NK-92 treated with Interleukin-12 subunit alpha and Interleukin-12 subunit beta, amount 100 ng/mL, for 24 hours (cell line): ENCODE data around the gene PDE8B.

Experiments used
- DNase-seq: peaks from one replicate; lab custom pipeline; 2025; lab: John Stamatoyannopoulos, UW

Gene PDE8B

DNA sequence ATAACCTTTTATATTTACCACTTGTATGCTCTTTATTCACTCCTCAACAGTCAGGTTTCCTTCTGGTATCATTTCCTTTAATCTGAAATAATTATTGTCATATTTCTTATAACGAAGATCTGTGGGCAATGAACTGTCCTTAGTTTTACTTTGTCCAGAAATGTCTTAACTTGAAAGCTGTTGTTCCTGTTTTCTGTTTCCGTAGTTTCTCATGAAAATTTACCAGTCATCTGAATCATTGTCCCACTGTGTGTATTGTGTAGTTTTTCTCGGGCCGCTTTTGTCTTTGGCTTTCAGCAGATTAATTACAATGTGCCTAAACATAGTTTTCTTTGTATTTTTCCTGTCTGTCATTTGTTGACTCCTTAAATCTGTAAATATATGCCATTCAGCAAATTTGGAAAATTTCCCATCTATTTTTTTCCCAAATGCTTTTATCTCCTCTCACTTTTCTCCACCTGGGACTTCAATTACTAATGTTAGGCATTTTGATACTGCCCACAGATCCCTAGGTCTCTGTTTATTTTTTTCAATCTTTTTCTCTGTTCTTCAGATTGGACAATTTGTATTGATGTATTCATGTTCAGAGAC lies 74.9 kb downstream of the PDE8B start:
- no peak for DNase-seq

DNA sequence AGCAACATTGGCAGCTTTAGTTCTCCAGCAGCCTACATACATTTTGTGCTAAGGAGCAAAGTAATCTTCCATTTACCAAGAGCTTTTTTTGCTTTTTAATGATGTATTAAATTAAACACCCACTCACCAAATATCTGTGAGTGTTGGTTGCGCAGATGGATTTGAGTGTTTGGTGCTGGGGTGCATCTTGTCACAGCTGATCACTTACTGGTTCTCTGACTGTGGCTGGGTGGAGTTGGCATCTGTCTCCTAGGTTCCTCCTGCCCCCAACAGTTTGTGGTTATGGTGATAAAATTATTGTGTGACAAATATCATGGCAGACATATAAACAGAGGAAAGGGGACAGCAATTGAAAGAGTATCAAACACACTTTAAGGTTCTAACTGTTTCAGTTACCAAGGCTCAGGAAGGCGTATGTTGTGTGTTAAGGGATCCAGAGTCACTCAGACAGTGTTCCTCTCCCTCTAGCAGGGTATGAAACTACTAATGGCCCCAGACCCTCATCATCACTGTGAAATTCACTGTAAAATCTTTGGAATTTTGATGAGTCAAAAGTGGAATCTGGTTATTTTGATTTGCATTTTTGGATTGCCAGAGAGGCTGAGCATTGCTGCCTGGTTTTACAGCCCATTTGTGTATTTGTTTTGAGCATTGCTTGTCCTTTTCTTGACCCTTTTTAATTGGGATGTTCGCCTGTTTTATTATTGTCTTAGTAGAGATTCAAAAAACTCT lies 81.7 kb downstream of the PDE8B start:
- DNase-seq: no peak

DNA sequence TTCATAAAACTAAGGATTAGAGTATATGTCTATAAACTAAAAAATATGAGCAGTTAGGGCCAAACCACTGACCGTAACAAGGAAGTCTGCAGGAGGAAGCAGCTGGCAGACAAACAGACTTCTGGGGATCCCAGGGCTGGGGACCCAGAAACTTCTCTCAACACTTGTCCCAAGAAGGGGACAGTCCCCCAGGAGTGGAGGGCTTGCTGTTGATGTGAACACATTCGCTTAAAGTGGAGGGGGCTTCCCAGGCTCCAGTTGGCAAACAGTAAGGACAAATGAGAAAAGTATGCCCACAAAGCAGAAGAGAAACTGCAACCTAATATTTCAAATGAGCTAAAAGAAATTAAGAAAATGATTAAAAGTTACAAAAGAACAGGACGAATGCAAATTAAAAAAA lies 83.7 kb downstream of the PDE8B start:
- no peak for DNase-seq

DNA sequence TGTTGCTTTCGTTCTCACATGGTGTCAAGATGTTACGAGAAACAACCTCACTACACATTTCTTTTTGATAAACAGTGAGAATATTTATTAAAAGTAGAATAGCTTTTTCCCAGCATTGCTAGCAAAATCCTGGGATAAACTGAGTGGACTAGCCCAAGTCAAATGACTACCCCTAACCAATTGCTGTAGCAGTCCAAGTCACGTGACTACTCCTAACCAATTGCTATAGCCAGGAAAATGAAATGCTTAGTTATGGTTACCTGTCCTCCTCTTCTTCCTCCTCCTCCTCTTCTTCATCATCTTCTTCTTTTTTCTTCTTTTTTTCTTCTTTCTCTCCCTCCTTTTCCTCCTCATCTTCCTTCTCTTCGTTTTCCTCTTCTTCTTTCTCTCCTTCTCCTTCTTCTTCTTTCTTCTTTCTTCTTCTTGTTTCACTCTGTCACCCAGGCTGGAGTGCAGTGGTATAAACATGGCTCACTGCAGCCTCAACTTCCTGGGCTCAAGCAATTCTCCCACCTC lies 85.4 kb downstream of the PDE8B start:
- DNase-seq: no peak

- no peak for DNase-seq
Measured at GRCh38 chr5:77298146-77298545, 87.7 kb downstream of the PDE8B start.

DNA sequence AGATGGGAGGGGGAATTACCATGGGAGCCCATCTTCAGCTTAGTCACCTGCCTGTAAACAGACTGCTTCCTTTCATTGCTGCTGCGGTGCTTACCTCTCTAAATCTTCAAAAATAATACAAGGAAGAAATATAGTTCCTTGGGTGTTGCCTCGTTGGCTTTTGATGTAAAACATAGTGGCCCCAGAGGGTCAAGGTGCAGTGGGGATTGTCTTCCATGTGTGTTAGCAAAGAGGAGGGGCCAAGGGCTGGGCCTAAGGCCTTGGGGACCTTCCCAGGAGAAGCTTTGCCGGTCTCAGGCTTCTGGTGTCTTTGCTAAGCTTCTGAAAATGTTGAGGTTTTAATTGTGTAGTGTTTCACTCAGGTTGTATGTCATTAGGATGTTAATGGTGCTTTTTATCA lies 90.0 kb downstream of the PDE8B start:
- no peak for DNase-seq

DNA sequence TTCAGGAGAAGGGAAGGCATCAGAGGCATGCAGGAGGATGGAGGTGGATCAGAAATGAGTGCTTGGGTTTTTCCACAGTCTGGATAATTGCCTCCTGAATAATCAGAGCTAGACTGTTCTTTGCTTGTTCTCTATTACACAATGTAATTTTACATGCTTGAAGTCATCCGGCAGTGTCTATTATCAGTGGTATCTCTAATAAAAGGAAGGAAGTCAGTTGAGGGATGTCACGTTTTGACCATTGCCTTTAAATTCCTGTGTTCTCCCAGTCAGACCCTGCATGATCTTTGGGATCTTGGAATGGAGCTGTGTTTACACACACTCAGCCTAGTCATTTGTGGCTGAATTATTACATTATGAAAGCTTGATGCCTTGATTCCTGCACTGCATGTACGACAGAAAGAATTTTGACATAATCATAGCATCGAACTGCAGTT lies 91.0 kb downstream of the PDE8B start:
- no peak for DNase-seq

- no peak for DNase-seq
Measured at GRCh38 chr5:77302247-77302646, 91.8 kb downstream of the PDE8B start.

DNA sequence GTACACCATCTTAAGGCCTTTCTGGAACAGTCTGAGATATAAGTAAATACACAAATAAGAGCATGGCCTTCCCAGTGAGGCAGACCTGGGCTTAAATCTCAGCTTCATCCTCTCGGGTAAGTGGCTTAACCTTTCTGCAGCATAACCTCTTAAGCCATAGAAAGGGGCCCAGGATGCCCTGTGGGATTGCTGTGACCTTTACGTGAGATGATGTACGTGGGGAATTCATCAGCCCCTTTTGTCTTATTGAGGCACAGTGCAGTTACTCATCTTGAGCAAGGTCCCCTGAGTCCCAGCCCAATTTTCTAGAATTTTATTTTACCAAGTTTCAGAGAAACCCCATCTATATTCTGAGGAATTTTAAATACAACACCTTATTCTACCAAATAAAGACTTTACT lies 92.2 kb downstream of the PDE8B start:
- DNase-seq: no peak

GRCh38 chr5:77304388-77304787 lies 93.9 kb downstream of the PDE8B start:
- no peak for DNase-seq

- no peak for DNase-seq
Measured at GRCh38 chr5:77305222-77305846, 94.9 kb downstream of the PDE8B start.

DNA sequence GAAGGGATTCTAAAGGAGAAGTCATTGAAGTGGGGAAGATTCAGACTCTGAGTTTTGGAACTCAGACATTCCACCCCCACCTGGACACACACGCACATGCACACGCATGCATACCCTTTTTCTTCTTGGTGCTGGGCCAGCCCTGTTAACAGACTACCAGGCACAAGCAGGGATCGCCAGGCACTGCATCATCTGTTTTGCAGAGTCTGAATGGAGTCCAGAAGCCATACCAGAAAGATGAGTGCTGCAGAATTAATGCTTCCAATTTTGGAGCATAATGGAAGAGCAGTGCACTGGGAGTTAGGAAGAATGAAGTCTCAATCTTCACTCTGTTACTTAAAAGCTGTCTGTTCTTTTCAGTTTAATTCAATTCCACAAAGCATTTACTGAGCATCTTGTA lies 95.5 kb downstream of the PDE8B start:
- no peak for DNase-seq

DNA sequence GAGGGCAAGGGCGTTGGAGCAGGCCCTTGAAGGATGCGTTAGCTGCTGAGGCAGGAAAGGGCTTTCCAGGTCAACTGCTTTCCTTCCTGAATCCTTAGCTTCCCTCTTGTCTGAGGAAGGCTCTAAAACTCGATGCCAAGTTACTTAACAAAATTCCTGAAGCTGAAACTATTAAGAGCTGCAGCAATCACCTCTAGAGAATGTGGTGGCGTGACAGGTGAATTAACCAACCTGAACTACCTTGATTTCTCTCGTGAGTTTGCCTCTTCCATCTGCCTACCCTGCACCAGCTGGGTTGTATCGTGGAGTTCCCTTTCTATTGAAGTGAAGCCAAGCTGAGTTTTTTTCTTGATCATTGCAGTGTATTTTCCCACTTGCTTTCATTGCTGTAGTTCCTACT lies 96.1 kb downstream of the PDE8B start:
- no peak for DNase-seq

- DNase-seq: no peak
Measured at GRCh38 chr5:77308154-77308960, 97.9 kb downstream of the PDE8B start.

GRCh38 chr5:77309140-77309539 lies 98.7 kb downstream of the PDE8B start:
- no peak for DNase-seq

- no peak for DNase-seq
Measured at GRCh38 chr5:77310494-77311213, 100.2 kb downstream of the PDE8B start.

- DNase-seq: no peak
Measured at GRCh38 chr5:77311214-77311571, 100.7 kb downstream of the PDE8B start.

DNA sequence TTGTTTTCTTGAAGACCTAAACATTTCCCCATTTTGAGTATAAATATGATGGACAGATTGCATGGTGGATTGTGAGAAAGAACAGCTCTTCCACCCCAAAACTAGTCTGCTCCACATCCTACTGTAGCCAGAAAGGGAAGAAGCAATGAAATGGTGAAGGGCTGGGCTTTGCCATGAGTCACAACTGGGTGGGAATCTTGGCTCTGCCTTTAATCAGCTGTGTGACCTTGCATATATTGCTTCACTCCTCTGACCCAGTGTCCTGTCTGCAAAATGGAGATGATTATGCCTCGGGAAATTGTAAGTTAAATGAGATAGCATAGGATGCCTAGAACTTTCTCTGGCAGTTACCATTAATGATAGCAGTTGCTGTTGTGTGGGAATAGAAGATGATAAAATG lies 101.9 kb downstream of the PDE8B start:
- DNase-seq: no peak

GRCh38 chr5:77316871-77317661 lies 106.6 kb downstream of the PDE8B start:
- DNase-seq: no peak

GRCh38 chr5:77318060-77318459 lies 107.6 kb downstream of the PDE8B start:
- no peak for DNase-seq
